A549 (cell line): ENCODE data around the gene COBL.

ENCODE experiments used
- CEBPB ChIP-seq, 2 experiments: fragments of >200 bp in 1 of 2; sonication (Bioruptor Twin) in 1 of 2; formaldehyde crosslinking in 1 of 2; IDR thresholded peaks; 2 replicates each; pipeline ENCODE4 v1.6.1; 2012 to 2016
- HOXB5 ChIP-seq: fragments of 250-450 bp; sonication (Bioruptor Pico); IDR thresholded peaks from 2 replicates; pipeline ENCODE4 v1.5.0; 2020; ENCODE audit warnings: mild to moderate bottlenecking, moderate library complexity
- JUN ChIP-seq, 2 experiments: fragments of >200 bp; sonication (Bioruptor Twin); formaldehyde crosslinking; IDR thresholded peaks; 2 replicates in 1 of 2; 3 replicates in 1 of 2; pipeline ENCODE4 v1.6.1; 2016 to 2017
- JUNB ChIP-seq: fragments of >200 bp; sonication (Bioruptor Twin); formaldehyde crosslinking; IDR thresholded peaks from 2 replicates; pipeline ENCODE4 v1.6.1; 2016
- RAD21 ChIP-seq, 2 experiments: fragments of >200 bp in 1 of 2; sonication (Bioruptor Twin) in 1 of 2; formaldehyde crosslinking in 1 of 2; IDR thresholded peaks in 1 of 2; conservative IDR thresholded peaks in 1 of 2; 2 replicates in 1 of 2; 3 replicates in 1 of 2; pipeline ENCODE4 v1.6.1; 2012 to 2018; ENCODE audit warnings: inconsistent platforms in 1 of 2
- RARB ChIP-seq: fragments of 250-450 bp; sonication (Bioruptor Pico); IDR thresholded peaks from 2 replicates; pipeline ENCODE4 v1.8.0; 2021; ENCODE audit warnings: mild to moderate bottlenecking, moderate library complexity
- TF ChIP-seq, protein P1 (sequence below): fragments of >200 bp; sonication (Bioruptor Twin); formaldehyde crosslinking; IDR thresholded peaks from 3 replicates; pipeline ENCODE4 v1.5.1; 2016
- TF ChIP-seq, protein P2 (sequence below): fragments of 450-650 bp; IDR thresholded peaks from 2 replicates; pipeline ENCODE4 v1.6.1; 2014; ENCODE audit warnings: antibody characterized with exemption
- TF ChIP-seq, protein P3 (sequence below): fragments of 200-600 bp; sonication (generic); IDR thresholded peaks from 2 replicates; pipeline ENCODE4 v1.6.1; 2016; ENCODE audit warnings: antibody characterized with exemption, mild to moderate bottlenecking, moderate library complexity
- TF ChIP-seq, protein P4 (sequence below): IDR thresholded peaks from 2 replicates; pipeline ENCODE4 v1.6.1; 2012

DNA sequence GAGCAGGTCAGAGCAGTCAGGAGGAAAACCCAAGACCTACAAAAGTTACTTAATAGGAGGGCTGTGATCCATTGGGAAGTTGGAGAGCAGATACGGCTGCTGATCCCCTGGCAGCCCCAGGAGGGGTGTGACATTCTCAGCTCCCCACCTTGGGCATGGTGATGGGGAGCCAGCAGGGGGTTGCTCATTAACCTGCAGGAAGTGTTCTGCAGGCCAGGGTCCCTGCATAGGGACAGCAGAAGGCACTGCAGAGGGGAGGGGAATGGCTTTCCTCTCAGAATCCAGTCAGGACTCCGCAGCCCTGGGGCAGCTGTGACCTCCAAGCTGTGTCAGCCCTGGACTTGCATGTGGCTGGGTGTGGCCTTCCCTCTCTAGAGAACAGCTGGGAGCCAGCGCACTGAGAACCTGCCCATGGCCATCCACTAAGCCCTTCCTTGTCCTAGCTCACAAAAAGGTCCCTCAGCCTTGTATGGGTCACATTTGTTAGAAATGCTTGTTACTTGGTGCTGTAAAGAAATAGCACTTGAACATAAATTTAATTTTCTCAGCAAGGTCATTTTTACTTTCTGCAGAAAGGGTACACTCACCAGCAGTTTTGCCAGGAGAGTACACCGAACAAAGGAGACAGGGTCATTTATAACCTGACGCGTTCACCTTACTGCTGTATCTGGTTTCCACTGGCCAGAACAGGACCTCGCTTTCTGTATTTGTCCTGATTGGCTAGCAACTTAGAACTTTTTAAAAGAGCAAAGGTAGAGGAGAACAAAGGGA is 169.6 kb downstream of the COBL start:
- TF ChIP-seq JUNB (no peak), RAD21 (conservative IDR thresholded peaks at IDR 0.05 in 1 of 2, IDR thresholded peaks at IDR 0.05 in 1 of 2) (no peak), CEBPB (IDR thresholded peaks at IDR 0.05) (no peak), RARB (CRISPR knock-in tag) (no peak), JUN (IDR thresholded peaks at IDR 0.05) (no peak), HOXB5 (CRISPR knock-in tag) (no peak)
- TF ChIP-seq, protein P1, sequence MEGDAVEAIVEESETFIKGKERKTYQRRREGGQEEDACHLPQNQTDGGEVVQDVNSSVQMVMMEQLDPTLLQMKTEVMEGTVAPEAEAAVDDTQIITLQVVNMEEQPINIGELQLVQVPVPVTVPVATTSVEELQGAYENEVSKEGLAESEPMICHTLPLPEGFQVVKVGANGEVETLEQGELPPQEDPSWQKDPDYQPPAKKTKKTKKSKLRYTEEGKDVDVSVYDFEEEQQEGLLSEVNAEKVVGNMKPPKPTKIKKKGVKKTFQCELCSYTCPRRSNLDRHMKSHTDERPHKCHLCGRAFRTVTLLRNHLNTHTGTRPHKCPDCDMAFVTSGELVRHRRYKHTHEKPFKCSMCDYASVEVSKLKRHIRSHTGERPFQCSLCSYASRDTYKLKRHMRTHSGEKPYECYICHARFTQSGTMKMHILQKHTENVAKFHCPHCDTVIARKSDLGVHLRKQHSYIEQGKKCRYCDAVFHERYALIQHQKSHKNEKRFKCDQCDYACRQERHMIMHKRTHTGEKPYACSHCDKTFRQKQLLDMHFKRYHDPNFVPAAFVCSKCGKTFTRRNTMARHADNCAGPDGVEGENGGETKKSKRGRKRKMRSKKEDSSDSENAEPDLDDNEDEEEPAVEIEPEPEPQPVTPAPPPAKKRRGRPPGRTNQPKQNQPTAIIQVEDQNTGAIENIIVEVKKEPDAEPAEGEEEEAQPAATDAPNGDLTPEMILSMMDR = no peak
- TF ChIP-seq, protein P2, sequence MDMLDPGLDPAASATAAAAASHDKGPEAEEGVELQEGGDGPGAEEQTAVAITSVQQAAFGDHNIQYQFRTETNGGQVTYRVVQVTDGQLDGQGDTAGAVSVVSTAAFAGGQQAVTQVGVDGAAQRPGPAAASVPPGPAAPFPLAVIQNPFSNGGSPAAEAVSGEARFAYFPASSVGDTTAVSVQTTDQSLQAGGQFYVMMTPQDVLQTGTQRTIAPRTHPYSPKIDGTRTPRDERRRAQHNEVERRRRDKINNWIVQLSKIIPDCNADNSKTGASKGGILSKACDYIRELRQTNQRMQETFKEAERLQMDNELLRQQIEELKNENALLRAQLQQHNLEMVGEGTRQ = no peak
- TF ChIP-seq, protein P3, sequence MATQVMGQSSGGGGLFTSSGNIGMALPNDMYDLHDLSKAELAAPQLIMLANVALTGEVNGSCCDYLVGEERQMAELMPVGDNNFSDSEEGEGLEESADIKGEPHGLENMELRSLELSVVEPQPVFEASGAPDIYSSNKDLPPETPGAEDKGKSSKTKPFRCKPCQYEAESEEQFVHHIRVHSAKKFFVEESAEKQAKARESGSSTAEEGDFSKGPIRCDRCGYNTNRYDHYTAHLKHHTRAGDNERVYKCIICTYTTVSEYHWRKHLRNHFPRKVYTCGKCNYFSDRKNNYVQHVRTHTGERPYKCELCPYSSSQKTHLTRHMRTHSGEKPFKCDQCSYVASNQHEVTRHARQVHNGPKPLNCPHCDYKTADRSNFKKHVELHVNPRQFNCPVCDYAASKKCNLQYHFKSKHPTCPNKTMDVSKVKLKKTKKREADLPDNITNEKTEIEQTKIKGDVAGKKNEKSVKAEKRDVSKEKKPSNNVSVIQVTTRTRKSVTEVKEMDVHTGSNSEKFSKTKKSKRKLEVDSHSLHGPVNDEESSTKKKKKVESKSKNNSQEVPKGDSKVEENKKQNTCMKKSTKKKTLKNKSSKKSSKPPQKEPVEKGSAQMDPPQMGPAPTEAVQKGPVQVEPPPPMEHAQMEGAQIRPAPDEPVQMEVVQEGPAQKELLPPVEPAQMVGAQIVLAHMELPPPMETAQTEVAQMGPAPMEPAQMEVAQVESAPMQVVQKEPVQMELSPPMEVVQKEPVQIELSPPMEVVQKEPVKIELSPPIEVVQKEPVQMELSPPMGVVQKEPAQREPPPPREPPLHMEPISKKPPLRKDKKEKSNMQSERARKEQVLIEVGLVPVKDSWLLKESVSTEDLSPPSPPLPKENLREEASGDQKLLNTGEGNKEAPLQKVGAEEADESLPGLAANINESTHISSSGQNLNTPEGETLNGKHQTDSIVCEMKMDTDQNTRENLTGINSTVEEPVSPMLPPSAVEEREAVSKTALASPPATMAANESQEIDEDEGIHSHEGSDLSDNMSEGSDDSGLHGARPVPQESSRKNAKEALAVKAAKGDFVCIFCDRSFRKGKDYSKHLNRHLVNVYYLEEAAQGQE = no peak
- TF ChIP-seq, protein P4, sequence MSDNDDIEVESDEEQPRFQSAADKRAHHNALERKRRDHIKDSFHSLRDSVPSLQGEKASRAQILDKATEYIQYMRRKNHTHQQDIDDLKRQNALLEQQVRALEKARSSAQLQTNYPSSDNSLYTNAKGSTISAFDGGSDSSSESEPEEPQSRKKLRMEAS = no peak
